GM18499 (cell line): Measurements from ENCODE around the gene TUBGCP2.

Experiments
- ATAC-seq: cut with Tn5 transposase; IDR thresholded peaks from one replicate; pipeline ENCODE4 v1.9.1; 2021; ENCODE audit warnings: moderate number of reproducible peaks; ENCODE audit not compliant: insufficient read depth, unreplicated experiment

TUBGCP2 gene

GRCh38 chr10:133281628-133282372 is 26.9 kb downstream of the TUBGCP2 start:
- ATAC-seq: no peak

GRCh38 chr10:133281084-133281483 is 27.6 kb downstream of the TUBGCP2 start:
- ATAC-seq: no peak

GRCh38 chr10:133280391-133281059 is 28.1 kb downstream of the TUBGCP2 start:
- ATAC-seq: no peak

GRCh38 chr10:133279326-133280226 is 29.1 kb downstream of the TUBGCP2 start:
- no peak for ATAC-seq

GRCh38 chr10:133278577-133279265 is 30.0 kb downstream of the TUBGCP2 start:
- peak; percentile 28 for ATAC-seq

GRCh38 chr10:133277993-133278576 is 30.6 kb downstream of the TUBGCP2 start:
- no peak for ATAC-seq

- ATAC-seq: no peak
These were observed 31.2 kb downstream of the TUBGCP2 start for GRCh38 chr10:133277277-133277992.

- ATAC-seq: no peak
These were observed 32.1 kb downstream of the TUBGCP2 start, which contains the start of gene ADAM8 for GRCh38 chr10:133276435-133277201. Gene ADAM8, minus strand, starts transcription at chr10:133276868. Its CDS starts 51 bp downstream, at chr10:133276817.

DNA sequence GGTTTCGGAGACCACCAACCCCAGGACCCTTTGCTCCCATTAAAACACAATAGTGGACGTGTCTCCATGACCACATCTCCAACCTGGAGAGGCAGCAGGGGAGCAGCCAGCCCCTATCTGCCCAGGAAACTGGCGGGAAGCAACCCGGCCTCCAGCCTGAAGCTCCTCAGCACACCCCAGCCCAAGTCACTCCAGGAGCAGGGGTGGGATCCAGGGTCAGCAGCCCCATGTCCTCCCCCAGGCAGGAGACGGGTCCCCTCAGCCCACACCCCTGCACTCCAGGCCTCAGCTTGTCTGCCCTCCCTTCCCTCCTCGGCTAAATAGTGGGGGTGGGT is 32.6 kb downstream of the TUBGCP2 start:
- ATAC-seq: no peak

DNA sequence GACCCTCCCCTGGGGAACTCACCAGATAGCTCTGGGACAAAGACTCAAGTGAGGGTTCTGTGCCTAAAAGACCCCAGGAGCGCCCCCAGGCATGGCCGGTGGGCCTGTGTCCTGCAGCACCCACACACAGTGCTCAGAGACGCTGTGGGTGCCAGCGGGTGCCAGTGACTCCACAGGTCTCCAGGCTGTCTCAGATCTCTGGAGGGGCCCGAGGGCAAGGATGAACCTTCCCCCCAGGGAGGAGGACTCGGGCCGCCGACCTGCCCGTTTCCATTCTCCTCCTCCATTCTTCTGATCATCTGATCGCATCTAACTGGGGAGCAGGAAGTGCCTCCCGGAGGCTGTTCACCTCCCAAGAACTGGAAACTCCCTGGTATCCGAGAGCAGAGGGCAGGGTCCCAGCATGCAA is 33.0 kb downstream of the TUBGCP2 start:
- ATAC-seq: no peak

DNA sequence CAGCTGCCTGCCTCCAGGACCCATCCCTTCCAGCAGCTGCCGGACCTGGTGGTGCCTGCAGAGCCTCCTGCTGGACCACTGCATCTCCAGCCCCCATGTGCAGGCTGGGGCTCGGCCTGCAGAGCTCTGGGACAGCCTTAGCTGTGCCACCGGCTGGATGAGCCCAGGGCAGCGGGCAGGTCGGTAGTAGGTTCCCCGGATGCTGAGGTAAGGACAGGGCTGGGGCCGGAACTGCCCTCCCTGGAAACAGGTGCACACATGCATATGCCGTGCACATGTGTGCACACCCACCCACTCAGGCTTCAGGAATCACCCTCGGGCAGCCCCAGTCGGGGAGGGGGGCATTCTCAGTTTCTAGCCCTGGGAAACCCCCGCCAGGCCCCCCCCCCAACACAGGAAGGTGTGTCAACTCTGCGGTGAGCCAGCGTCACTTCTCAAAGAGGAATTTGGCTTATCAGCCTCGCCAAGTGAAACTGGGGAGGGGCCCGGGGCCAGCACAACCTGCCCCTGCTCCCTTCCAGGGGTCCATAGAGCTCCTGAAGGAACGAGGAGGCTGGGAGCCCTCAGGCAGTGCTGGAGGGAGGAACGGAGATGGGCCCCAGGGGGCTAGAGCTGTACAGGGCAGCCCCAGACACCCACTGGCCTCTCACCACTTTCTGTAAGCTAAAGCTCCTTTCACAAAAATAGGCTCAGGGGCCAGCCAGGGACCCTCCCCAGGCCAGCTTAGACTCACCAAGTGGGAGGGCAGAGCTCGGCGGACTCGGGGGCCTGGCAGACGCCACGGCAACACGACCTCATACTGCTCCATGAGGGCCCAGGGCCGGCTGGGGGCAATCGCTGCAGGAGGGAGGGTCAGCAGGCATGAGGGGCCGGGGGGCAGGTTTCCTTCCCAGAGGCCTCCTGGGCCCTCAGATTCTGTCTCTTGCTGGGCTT is 33.7 kb downstream of the TUBGCP2 start:
- peak; percentile 39 for ATAC-seq

GRCh38 chr10:133273534-133274143 is 35.0 kb downstream of the TUBGCP2 start:
- no peak for ATAC-seq

DNA sequence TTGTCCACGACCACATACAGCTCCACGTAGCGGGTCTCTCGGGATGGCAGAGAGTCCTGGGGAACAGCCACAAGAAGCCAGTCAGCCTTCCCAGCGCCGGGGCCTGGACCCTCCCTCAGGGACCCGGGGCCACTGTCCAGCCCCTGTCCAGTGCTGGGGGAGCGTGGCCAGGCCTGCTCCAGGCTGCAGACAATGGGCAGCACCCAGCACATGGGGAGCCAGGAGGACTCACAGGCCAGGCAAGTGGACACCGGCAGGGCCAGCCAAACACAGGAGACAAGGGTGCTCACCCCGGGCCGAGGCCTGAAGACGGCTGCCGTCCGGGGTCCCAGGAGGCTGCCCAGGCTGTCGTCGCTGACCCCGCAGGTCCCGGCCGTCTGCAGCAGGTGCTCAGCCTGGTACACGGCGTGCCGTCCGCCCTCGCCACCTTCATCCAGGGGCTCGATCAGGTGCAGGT is 35.7 kb downstream of the TUBGCP2 start:
- ATAC-seq: no peak

GRCh38 chr10:133272301-133272963 is 36.2 kb downstream of the TUBGCP2 start:
- no peak for ATAC-seq

DNA sequence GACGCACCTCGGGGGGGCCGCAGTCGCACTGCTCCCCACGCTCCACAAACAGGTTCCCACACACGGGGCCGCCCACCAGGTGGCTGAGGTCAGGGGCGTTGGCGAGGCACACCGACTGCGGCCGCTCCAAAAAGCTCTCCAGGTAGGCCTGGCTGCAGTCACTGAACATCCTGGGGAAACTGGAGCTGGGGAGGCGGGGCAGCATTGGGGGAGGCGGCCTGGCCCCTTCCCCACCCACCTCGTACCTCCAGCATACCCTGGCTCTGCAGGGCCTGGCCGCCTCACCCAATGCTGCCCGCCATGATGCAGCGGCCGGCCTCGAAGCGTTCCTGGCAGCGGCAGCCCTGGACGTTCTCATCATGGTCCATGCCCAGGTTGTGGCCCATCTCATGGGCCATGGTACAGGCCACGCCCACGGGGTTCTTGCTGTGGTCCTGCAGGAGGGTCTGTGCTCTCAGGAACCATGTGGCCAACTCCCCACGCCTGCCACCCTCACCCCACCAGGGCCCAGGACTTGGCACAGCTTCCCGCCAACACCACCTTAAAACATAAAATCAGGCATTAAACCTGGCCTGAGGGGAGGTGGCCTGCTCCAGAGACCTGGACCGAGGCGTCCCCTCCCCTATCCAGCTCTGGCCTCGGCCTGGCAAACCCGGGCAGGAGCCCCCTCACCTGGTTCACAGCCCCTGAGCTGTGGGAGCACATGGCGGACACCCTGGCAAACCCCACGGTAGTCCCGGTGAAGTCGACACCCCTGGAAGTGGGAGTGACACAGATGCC is 37.0 kb downstream of the TUBGCP2 start:
- no peak for ATAC-seq
